ENCODE measurements around the gene ST3GAL3.
A peak's percentile ranks its signal among the peaks of the same experiment; 100 is the strongest.

Gene ST3GAL3

DNA sequence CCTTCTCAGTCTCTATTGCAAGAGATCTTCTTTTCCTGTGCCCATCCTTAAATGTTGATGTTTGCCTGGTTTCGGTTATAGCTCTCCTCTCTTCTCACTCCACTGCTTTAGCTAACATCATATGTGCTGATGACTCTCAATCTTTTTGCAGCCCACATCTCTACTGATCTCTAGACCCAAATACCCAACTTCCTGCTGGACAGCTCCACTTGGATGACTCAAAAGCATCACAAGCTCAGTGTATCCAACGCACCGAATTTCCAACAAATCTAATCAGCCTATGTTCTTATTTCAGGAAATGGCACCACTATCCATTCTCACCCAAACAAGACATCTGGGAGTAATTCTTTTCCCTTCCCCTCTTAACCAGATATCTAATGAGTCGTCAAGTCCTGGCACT, 147.1 kb downstream of the ST3GAL3 start:
- no peak for DNase-seq

DNA sequence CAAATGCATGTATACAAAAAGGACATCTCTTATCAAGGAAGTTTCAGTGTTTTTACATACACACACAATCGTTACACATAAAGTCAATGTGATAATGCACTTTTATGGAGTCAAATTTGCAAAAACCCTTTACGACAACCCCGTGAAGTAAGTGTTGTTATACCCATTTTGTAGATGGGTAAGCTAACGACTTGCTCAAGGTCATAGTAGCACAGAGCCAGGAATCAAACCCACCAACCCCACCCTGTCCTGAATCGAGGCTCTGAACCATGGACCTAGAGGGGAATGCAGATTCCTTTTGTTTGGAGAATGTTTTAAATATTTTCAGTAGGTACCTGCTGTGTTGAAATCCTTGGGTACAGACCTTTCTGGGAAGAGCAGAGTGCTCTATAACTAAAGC, 148.9 kb downstream of the ST3GAL3 start:
- no peak for DNase-seq

- no peak for DNase-seq
Measured at GRCh38 chr1:43857163-43857562, 149.8 kb downstream of the ST3GAL3 start.

- no peak for DNase-seq
Measured at GRCh38 chr1:43858324-43858723, 151.0 kb downstream of the ST3GAL3 start.

DNA sequence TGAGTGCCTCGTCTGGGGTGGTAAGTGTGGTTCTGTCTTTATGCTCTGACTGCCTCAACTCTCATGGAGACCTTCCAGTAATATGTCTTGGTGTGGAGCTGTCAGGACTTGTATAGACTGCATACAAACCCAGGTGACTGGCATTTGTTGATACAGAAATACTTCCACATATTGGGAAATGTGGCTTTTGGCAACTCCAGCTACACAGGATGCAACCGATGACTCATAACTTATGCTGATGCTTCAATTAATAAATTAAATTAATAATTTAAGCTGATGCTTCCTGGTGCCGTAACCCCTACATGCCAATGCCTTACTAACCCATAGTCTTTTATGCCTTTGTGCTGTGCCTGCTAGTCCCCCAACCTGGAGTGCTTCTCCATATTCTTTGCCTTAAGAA, 154.0 kb downstream of the ST3GAL3 start:
- no peak for DNase-seq

DNA sequence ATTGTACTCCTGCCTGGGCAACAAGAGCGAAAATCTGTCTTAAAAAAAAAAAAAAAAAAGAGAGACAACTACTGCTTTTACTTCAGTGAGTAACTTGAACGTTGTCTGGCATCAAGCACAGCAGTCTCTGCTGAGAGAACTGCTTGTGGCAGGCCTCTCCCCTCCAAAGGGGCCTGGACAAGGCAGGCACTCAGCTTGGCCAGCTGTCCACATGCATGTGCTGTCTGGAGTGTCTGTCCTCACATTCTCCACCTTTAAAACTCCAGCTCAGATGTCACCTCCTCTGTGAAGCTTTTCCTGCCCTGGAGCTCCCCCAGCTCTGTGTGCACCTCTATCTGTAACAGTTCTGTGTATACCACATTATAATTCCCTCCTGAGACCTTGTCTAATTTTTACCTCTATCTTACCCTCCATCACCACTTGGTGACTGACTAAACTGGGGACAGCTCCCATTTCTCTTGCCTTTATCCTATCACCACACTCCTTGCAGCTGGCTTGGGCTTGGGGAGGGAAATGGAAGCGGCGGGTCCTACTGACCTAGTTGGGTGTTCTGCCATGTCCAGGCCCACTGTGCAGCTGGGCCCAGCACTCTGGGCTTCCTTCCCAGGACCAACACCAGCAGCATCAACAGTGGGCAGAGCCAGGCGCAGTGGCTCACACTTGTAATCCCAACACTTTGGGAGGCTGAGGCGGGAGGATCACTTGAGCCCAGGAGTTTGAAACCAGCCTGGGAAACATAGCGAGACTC, 154.8 kb downstream of the ST3GAL3 start:
- DNase-seq, result no peak

GRCh38 chr1:43864111-43865045, 157.0 kb downstream of the ST3GAL3 start:
- no peak for DNase-seq

GRCh38 chr1:43866201-43866600, 158.9 kb downstream of the ST3GAL3 start:
- no peak for DNase-seq

DNA sequence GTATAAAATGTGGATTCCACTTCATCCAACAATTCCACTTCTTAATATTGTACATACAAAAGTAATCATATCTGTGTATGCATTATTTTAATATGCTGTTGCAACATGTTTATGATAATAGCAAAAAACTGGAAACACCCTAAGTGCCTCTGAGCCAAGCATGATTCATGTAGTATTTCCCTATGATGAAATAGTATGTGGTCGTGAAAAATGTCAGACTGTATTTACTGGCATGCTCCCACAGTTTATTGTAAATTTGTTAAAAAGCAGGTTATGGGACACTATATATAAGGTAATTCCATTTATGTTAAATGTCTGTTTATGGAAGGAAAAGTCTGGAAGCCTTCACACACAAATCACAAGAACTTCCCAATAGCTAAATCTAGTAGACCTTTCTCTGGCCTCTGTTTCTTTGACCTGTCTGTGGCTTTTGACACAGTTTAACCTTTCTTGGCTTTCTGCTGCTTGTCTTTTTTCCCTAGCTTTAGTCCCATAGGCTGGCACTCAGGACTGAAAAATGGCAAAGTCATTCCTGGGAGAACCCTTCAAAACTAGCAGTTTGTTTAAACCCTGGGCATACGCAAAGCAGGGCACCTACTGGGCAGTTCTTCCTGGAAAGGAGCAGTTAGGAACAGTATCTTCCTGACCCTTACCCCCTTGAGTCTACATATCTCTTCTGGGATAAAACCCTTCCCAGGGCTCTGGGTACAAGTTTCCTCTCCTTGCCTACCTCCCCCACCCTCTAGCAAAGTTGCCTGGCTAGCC, 160.8 kb downstream of the ST3GAL3 start:
- peak; percentile 52 for DNase-seq

DNA sequence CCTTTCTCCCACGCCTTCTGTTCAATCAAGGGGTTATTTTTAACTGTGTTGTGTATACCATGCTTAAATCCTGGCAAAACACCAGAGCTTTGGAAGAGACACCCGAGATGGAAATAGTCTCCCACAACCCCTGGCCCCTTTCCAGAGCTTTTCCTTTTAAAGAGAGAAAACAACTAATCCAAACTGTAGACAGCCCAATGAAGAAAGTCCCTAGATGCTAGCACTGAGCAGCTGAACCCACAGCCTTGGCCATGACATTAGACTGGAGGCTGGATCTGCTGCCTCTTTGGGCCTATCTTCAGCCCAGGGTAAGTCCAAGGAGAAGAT, 161.4 kb downstream of the ST3GAL3 start:
- DNase-seq, result no peak

- no peak for DNase-seq
Measured at GRCh38 chr1:43870306-43870705, 163.0 kb downstream of the ST3GAL3 start.

DNA sequence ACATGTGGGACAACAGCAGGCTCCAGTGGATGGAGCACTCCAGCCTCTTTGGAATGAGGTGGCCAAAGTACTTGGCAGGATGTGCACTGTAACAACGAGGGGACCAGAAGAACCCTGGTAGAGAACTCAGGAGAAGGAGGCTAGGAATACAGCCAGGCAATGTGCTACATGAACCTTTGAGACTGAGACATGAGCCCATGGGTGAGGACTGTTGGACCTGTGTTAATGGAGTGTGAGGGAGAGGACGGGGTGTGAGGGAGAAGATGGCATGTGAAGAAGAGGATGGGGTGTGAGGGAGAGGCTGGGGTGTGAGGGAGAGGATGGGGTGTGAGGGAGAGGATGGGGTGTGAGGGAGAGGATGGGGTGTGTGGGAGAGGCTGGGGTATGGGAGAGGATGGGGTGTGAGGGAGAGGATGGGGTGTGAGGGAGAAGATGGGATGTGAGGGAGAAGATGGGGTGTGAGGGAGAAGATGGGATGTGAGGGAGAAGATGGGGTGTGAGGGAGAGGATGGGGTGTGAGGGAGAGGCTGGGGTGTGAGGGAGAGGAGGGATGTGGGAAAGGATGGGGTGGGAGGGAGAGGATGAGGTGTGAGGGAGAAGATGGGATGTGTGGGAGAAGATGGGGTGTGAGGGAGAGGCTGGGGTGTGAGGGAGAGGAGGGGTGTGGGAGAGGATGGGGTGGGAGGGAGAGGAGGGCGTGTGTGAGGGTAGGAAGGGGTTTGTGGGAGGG, 164.0 kb downstream of the ST3GAL3 start:
- DNase-seq, result no peak

- DNase-seq, result no peak
Measured at GRCh38 chr1:43872280-43872679, 164.9 kb downstream of the ST3GAL3 start.

DNA sequence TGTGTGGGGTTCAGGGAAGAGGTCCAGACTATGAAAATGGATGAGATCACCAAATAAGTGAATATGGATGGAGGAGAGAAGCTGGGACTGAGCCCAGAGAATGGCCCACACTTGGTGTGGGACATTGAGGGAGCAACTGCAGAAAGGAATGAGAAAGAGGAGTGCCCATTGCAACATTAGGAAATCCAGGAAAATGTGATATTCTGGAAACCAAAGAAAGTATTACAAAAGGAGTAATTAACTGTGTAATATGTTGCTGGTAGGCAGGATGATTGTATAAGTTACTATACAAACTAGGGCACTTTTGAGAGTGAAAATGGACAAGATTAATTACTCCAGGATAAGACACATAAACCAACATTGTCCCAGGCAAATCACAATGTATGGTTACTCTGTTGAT, 166.5 kb downstream of the ST3GAL3 start:
- DNase-seq, result no peak

DNA sequence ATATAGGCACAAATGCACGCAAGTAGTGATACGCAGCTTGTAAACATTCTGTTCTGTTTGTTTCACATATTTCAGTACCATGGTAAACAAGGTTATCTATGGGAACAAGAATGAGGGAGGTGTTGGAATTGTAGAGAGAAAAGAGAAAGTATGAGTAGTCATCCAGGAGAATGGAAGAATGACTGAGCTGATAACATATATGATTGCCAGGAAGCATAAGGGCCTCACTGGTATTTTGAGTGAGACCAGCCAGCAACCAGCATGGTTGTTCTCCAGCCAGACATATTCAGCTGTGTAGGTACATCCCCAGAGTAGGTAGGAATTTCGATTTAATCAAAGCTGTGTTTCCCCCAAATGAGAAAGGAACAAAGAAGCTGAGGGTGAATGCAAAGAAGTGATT, 167.4 kb downstream of the ST3GAL3 start:
- no peak for DNase-seq

GRCh38 chr1:43875331-43875730, 168.0 kb downstream of the ST3GAL3 start:
- no peak for DNase-seq

GRCh38 chr1:43877101-43877500, 169.8 kb downstream of the ST3GAL3 start:
- DNase-seq, result no peak

- no peak for DNase-seq
Measured at GRCh38 chr1:43878440-43878839, 171.1 kb downstream of the ST3GAL3 start.

DNA sequence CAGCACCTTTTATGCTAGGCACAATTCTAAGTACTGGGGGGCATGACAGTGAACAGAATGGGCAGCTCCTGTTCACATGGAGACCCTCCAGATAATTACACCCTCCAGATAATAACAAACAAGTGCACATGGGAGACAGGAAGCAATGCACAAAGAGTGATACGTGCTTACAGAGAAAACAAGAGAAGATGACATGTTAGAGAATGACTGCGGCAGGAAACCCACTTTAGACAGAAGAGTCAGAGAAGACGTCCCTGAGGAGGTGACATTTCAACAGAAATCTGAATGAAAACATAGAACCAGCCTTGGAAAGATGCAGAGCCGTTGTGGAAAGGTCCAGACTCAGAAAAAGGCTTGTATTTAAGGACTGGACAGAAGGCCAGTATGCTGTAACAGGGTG, 171.5 kb downstream of the ST3GAL3 start:
- no peak for DNase-seq

DNA sequence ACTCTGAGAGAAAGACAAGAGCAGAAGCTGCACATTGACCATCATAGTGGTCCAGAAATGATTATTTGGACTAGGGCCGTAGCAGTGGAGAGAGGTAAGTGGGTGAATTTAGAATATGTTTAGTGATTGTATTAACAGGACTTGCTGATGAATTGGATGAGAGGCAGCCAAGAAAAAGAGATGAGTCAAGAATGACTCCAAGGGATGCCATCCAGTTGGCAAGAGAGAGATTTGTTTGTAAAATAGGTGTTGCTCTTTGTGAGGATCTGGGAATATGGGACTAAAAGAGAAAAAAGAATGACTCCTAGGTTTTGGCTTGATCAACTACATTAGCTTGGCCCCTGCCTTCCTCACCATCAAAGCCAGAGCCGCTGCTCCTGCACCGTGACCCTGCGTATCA, 172.1 kb downstream of the ST3GAL3 start:
- DNase-seq, result no peak

GRCh38 chr1:43879996-43880395, 172.7 kb downstream of the ST3GAL3 start:
- DNase-seq, result no peak

- DNase-seq, result no peak
Measured at GRCh38 chr1:43880604-43881003, 173.3 kb downstream of the ST3GAL3 start.

- DNase-seq, result peak; percentile 25
Measured at GRCh38 chr1:43881415-43881814, 174.1 kb downstream of the ST3GAL3 start.

Data from MV-4-11 (cell line).